NCI-H2029 treated with DMSO at 0.1 percent for 48 hours (cell line): ENCODE measurements around the gene C3orf38.
"Not testable (repeated sequence)": the region's sequence is repeated elsewhere in the genome, so short reads cannot be mapped to it uniquely, and the experiment has no call there.

Source experiments
- DNase-seq: peaks from one replicate; lab custom pipeline; 2025; lab: John Stamatoyannopoulos, UW

C3orf38 gene

DNA sequence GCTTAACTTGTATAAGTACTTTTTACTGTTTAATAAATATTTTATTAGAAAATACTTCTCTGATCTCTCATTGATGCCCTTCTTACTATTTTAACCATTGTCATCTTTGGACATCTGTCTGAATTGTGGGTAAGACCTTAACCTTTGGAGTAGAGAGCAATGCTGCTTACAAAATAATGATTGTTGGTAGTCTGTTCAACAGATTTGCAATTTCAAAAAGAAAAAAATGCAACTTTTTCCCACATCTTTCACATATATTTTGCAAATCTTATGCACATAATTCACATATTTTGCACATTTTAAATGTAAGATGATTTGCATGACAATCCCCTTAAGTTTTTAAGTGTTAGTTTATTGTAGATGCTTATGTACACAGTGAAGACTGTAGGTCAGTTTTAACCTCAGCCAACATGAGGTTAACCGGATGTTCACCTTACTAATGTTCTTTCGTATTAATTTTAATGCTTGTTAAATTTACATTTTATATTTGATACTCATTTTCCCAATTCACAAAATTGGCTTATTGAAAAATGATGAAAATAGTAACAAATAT is 16.7 kb downstream of the C3orf38 start:
- no peak for DNase-seq

- no peak for DNase-seq
Measured at GRCh38 chr3:88167173-88167572, 17.4 kb downstream of the C3orf38 start.

DNA sequence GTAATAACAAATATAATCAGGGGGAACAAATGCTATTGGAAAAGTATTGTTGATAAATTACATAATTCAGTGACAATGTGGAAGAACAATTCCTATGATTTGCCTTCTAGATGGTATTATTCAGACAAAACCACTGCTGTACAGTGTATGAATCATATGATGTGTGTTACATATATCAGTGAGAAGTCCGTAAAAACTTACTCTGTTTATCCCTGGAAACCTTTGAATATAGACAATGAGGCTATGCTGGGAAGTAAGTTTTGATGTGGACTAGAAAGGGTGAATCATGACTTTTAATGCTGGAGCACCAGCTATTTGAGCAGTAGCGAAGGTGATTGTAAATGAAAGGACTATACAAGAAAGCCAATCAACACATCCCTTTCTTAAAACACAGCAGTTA is 17.9 kb downstream of the C3orf38 start:
- no peak for DNase-seq

GRCh38 chr3:88168171-88168570 is 18.4 kb downstream of the C3orf38 start:
- DNase-seq: no peak

- DNase-seq: no peak
Measured at GRCh38 chr3:88180398-88180999, 30.7 kb downstream of the C3orf38 start.

- DNase-seq: not testable (repeated sequence)
Measured at GRCh38 chr3:88182165-88182918, 32.6 kb downstream of the C3orf38 start.

GRCh38 chr3:88188436-88188835 is 38.7 kb downstream of the C3orf38 start:
- peak; percentile 3 for DNase-seq

DNA sequence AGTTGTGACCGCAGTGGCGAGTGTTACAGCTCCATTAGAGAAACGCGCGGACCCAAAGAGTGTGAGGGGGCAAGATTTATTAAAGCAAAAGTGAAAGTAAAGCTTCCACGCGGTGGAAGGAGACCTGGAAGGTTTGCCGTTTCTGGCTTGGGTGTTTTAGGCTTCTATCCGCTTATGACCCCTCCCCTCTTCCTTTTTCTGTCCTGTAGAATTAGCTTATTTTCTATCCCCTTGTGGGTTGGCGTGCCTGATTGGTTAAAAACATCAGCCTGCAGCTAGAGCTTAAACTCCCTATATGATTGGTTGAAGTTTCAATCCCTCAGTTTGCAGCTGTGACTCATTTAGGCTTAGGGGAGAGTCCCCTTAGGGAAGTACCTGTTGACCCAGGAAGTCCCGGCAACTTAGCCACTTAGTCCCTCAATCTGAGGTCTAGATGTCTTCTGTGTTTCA is 39.6 kb downstream of the C3orf38 start:
- DNase-seq: peak; percentile 73

- DNase-seq: no peak
Measured at GRCh38 chr3:88191872-88192409, 42.2 kb downstream of the C3orf38 start.

DNA sequence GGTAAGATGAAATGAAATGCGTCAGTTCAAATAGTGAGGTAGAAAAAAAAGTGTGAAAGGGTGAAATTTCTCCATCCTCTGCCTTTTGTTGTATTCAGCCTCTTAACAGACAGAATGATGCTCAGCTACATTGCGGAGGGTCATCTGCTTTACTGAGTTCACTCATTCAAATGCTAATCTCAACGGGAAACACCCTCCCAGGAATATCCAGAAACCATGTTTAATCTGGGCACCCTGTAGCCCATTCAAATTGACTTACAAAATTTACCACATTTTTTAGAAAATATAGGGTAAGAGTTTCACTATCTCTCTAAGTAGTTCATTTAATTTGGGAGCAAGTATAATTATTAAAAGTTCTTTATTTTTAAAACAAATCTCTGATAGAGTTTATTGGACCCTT is 42.9 kb downstream of the C3orf38 start:
- DNase-seq: no peak

DNA sequence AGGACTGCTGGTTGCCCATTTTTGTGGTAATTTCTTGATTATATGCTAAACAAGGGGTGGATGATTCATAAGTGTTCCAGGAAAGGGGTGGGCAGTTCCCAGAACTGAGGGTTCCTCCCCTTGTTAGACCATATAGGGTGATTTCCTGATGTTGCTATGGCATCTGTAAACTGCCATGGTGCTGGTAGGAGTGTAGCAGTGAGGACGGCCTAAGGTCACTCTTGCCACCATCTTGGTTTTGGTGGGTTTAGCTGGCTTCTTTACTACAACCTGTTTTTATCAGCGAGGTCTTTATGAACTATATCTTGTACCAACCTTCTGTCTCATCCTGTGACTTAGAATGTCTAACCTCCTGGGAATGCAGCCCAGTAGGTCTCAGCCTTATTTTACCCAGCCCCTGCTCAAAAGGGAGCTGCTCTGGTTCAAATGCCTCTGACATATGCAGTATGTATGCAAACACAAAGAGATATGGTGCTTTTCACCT is 46.2 kb downstream of the C3orf38 start:
- DNase-seq: no peak

DNA sequence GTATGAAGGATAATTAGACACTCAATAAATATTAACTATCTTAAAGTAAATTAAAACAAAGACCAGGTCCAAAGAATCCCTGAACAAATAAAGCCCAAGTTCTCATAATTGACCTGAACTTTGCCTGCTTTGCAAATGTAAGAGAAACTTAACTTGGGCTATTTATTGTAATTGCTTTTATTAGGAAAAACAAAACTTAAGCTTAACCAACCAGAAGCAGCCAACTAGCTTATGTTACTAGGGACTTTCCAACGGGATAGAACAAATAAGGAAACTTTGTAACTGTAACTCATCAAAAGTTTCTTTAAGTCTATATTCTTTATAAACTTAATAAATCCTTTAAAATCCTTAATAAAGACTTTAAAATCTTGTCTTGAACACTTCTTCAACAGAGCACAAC is 48.4 kb downstream of the C3orf38 start:
- DNase-seq: no peak

DNA sequence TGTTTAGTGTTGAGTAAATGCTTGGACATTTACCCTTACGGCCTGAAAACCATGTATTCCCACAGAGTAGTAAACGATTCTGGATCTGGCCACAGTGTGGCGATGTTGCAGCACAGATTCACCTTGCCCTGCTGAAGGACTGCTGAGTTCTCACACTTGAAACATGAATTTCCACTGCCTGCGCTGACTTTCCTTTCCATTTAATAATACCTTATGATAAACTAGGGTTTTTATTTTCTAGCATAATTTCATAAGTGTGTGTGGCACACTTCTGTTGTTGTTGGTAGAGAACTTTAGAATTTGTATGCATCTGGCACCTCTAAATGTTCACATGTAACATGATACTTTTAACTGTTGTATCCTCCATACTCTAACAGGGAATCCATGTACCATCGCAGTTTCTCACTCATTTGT is 53.9 kb downstream of the C3orf38 start:
- peak; percentile 58 for DNase-seq
